ENCODE measurements around the gene PRPF19. TPM values are rescaled to one million over a fixed set of nuclear protein-coding genes. Genes with fewer than 3 reads are reported as not detected.

The PRPF19 gene
- polyA plus RNA-seq, 1 donor (not counting 4 experiments of a cell fraction or from before 2014, with no cell fraction given) = 35.4 TPM

GRCh38 chr11:60947700-60948099 is 41.3 kb upstream of the PRPF19 start:
- FAIRE-seq = no peak
- dilution Hi-C loops (cut with MboI; ENCODE audit: extremely low pct_ligation_motif_present, low sequenced_read_pairs) = no loop called here
- no peak overlapping the region for H2AFZ ChIP-seq (ENCODE audit: control insufficient read depth, low read length)
- H3K27me3 ChIP-seq (ENCODE audit: control insufficient read depth, extremely low read depth, insufficient read depth, low read length) = peaks cover 4% of the 10 kb centered on the region
- no peaks in the 10 kb centered on the region for H3K9me3 ChIP-seq (ENCODE audit: control insufficient read depth, low read depth, low read length)
- no peak overlapping the region for H3K27ac ChIP-seq (ENCODE audit: control insufficient read depth, insufficient read depth, low read length)
- DNase-seq (ENCODE audit: low read depth, low spot score) = no peak
- no peaks in the 10 kb centered on the region for H3K79me2 ChIP-seq (ENCODE audit: control insufficient read depth, insufficient read depth, low read length)
- H3K9ac ChIP-seq (ENCODE audit: control insufficient read depth, extremely low read depth, insufficient read depth, low read length) = no peak overlapping the region
- TF ChIP-seq, protein P1, sequence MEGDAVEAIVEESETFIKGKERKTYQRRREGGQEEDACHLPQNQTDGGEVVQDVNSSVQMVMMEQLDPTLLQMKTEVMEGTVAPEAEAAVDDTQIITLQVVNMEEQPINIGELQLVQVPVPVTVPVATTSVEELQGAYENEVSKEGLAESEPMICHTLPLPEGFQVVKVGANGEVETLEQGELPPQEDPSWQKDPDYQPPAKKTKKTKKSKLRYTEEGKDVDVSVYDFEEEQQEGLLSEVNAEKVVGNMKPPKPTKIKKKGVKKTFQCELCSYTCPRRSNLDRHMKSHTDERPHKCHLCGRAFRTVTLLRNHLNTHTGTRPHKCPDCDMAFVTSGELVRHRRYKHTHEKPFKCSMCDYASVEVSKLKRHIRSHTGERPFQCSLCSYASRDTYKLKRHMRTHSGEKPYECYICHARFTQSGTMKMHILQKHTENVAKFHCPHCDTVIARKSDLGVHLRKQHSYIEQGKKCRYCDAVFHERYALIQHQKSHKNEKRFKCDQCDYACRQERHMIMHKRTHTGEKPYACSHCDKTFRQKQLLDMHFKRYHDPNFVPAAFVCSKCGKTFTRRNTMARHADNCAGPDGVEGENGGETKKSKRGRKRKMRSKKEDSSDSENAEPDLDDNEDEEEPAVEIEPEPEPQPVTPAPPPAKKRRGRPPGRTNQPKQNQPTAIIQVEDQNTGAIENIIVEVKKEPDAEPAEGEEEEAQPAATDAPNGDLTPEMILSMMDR (optimal IDR thresholded peaks at IDR 0.05 in 1 of 3, IDR thresholded peaks at IDR 0.05 in 1 of 3, conservative IDR thresholded peaks at IDR 0.05 in 1 of 3; ENCODE audit: extremely low read depth in 1 of 3, insufficient read depth in 2 of 3, low read length in 3 of 3) = no peak
- TF ChIP-seq EZH2 (IDR thresholded peaks at IDR 0.05; ENCODE audit: low read length) = no peak
- H3K9me1 ChIP-seq (ENCODE audit: control insufficient read depth, extremely low read depth, insufficient read depth, low read length) = no peaks in the 10 kb centered on the region
- H3K4me1 ChIP-seq (ENCODE audit: control insufficient read depth, extremely low read depth, insufficient read depth, low read length) = peaks cover 14% of the 10 kb centered on the region
- H4K20me1 ChIP-seq (ENCODE audit: control insufficient read depth, extremely low read depth, insufficient read depth, low read length) = no peaks in the 10 kb centered on the region
- no peak overlapping the region for H3K4me2 ChIP-seq (ENCODE audit: control insufficient read depth, extremely low read depth, insufficient read depth, low read depth, low read length)
- H3K4me3 ChIP-seq (ENCODE audit: control insufficient read depth in 2 of 3, extremely low read depth in 1 of 3, insufficient read depth in 2 of 3, low read depth in 1 of 3, low read length in 3 of 3) = no peak overlapping the region
- no peaks in the 10 kb centered on the region for H3K36me3 ChIP-seq (ENCODE audit: control insufficient read depth in 2 of 2, extremely low read depth in 1 of 2, insufficient read depth in 2 of 2, low read length in 2 of 2)

DNA sequence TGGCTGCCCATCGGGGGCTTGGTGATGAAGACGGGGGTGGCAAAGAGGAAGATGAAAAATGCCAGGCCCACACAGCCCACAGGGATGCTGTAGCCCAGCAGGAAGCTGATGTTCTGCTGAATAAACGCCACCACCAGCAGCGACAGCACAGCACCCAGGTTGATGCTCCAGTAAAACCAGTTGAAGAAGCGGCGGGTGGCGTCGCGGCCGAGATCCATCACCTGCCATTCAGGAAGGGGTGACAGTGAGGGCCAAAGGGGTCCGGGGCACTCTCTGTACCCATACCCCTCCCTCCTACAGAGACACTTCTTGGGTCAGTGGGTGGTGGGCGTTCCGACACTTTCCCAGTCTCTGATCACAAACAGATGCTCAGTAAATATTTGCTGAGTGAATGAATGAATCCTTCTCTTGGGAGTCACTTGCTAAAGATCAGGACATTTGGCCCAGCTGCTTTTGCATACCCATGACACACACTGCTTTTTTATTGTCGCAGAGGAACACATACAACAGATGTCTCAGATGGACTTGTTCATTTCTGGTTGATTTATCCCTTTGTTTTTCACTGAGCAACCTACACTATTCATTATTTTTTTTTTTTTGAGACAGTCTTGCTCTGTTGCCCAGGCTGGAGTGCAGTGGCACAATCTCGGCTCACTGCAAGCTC is 40.3 kb upstream of the PRPF19 start:
- H3K9ac ChIP-seq (ENCODE audit: control insufficient read depth, extremely low read depth, insufficient read depth, low read length) = no peak overlapping the region
- H3K4me1 ChIP-seq (ENCODE audit: control insufficient read depth, extremely low read depth, insufficient read depth, low read length) = peaks cover 20% of the 10 kb centered on the region
- no peak overlapping the region for H3K4me3 ChIP-seq (ENCODE audit: control insufficient read depth in 2 of 3, extremely low read depth in 1 of 3, insufficient read depth in 2 of 3, low read depth in 1 of 3, low read length in 3 of 3)
- no peaks in the 10 kb centered on the region for H3K36me3 ChIP-seq (ENCODE audit: control insufficient read depth in 2 of 2, extremely low read depth in 1 of 2, insufficient read depth in 2 of 2, low read length in 2 of 2)
- DNase-seq (ENCODE audit: low read depth, low spot score) (no peak), FAIRE-seq (no peak)
- no peak for TF ChIP-seq EZH2 (IDR thresholded peaks at IDR 0.05; ENCODE audit: low read length)
- TF ChIP-seq, protein P1 (optimal IDR thresholded peaks at IDR 0.05 in 1 of 3, IDR thresholded peaks at IDR 0.05 in 1 of 3, conservative IDR thresholded peaks at IDR 0.05 in 1 of 3; ENCODE audit: extremely low read depth in 1 of 3, insufficient read depth in 2 of 3, low read length in 3 of 3) = no peak
- H3K79me2 ChIP-seq (ENCODE audit: control insufficient read depth, insufficient read depth, low read length) = no peaks in the 10 kb centered on the region
- no peaks in the 10 kb centered on the region for H4K20me1 ChIP-seq (ENCODE audit: control insufficient read depth, extremely low read depth, insufficient read depth, low read length)
- no peaks in the 10 kb centered on the region for H3K9me3 ChIP-seq (ENCODE audit: control insufficient read depth, low read depth, low read length)
- no peak overlapping the region for H2AFZ ChIP-seq (ENCODE audit: control insufficient read depth, low read length)
- dilution Hi-C loops (cut with MboI; ENCODE audit: extremely low pct_ligation_motif_present, low sequenced_read_pairs) = no loop called here
- no peak overlapping the region for H3K27ac ChIP-seq (ENCODE audit: control insufficient read depth, insufficient read depth, low read length)
- no peaks in the 10 kb centered on the region for H3K9me1 ChIP-seq (ENCODE audit: control insufficient read depth, extremely low read depth, insufficient read depth, low read length)
- no peak overlapping the region for H3K4me2 ChIP-seq (ENCODE audit: control insufficient read depth, extremely low read depth, insufficient read depth, low read depth, low read length)
- peaks cover 4% of the 10 kb centered on the region for H3K27me3 ChIP-seq (ENCODE audit: control insufficient read depth, extremely low read depth, insufficient read depth, low read length)
